K562 (cell line): ENCODE measurements around the gene ALOX12B. TPM values are rescaled to one million over a fixed set of nuclear protein-coding genes. Genes with fewer than 3 reads are reported as not detected.

Experiments used
- BCLAF1 ChIP-seq, 2 experiments: fragments of 450-650 bp in 1 of 2; IDR thresholded peaks; 2 replicates each; pipeline ENCODE4 v1.6.1; 2011 to 2017; ENCODE audit warnings: low read depth in 2 of 2, antibody characterized with exemption in 1 of 2, borderline replicate concordance in 1 of 2, low read length in 1 of 2, mild to moderate bottlenecking in 1 of 2, mixed read lengths in 1 of 2; ENCODE audit not compliant: control insufficient read depth in 1 of 2
- HSF4 ChIP-seq: fragments of 250-450 bp; sonication (Bioruptor Pico); IDR thresholded peaks from 2 replicates; pipeline ENCODE4 v2.1.2; 2022; ENCODE audit warnings: mild to moderate bottlenecking, moderate library complexity, borderline replicate concordance
- MTF1 ChIP-seq: fragments of 250-450 bp; sonication (Bioruptor Pico); IDR thresholded peaks from 2 replicates; pipeline ENCODE4 v1.9.0; 2021; ENCODE audit warnings: moderate library complexity, mild to moderate bottlenecking, inconsistent platforms, borderline replicate concordance
- NR2C1 ChIP-seq, 2 experiments: fragments of 450-650 bp; IDR thresholded peaks; 2 replicates each; pipeline ENCODE4 v1.6.1; 2017; ENCODE audit warnings: mild to moderate bottlenecking in 2 of 2, antibody characterized with exemption in 1 of 2, inconsistent platforms in 1 of 2, missing compliant biosample characterization in 1 of 2, missing genetic modification characterization in 1 of 2
- PML ChIP-seq: IDR thresholded peaks from 2 replicates; pipeline ENCODE4 v1.6.1; 2012; ENCODE audit warnings: low read length, inconsistent platforms
- RBFOX2 ChIP-seq: fragments of 200-400 bp; formaldehyde crosslinking; IDR thresholded peaks from 2 replicates; pipeline ENCODE4 v1.6.1; 2017; ENCODE audit warnings: low read depth, mild to moderate bottlenecking, low read length, moderate library complexity
- RFX1 ChIP-seq: fragments of 450-650 bp; IDR thresholded peaks from 2 replicates; pipeline ENCODE4 v1.6.1; 2016; ENCODE audit warnings: mild to moderate bottlenecking, moderate library complexity
- TAF15 ChIP-seq: fragments of 200-400 bp; formaldehyde crosslinking; IDR thresholded peaks from 2 replicates; pipeline ENCODE4 v1.6.1; 2017; ENCODE audit warnings: mild to moderate bottlenecking, low read depth, low read length, moderate library complexity
- TFAP4 ChIP-seq: sonication (generic); formaldehyde crosslinking; IDR thresholded peaks from 2 replicates; pipeline ENCODE4 v1.8.0; 2022; ENCODE audit warnings: missing genetic modification reagents, mild to moderate bottlenecking, moderate library complexity, borderline replicate concordance
- ZHX1 ChIP-seq: fragments of 150-350 bp; conservative IDR thresholded peaks from 2 replicates; pipeline ENCODE4 v1.6.1; 2014; ENCODE audit warnings: low read length
- polyA plus RNA-seq, 8 experiments: library from polyadenylated mRNA; depleted of rRNA in 4 of 8; stranded (reverse) in 5 of 8; unstranded in 3 of 8; fragments of >200 nt; fragmentation: Nextera tagmentation in 2 of 8; fragmentation: Illumina TruSeq in 1 of 8; extraction: Ambion mirVana in 2 of 8; extraction: Trizol in 1 of 8; gene quantifications; 2 replicates each; pipeline versions ENCODE4 v1.2.1 to v1.2.3, GENCODE V29; 2011 to 2014; ENCODE audit warnings: inconsistent platforms in 1 of 8, missing spikeins in 1 of 8
- total RNA-seq, 7 experiments: library from RNA; depleted of rRNA in 6 of 7; stranded (reverse); fragments of >200 nt in 6 of 7; fragmentation: Illumina TruSeq in 2 of 7; extraction: Trizol in 2 of 7; gene quantifications; 2 replicates each; pipeline versions ENCODE4 v1.2.1 to v1.2.3, GENCODE V29; 2011 to 2021; ENCODE audit warnings: low replicate concordance in 1 of 7
- TF ChIP-seq, protein P1 (sequence below): IDR thresholded peaks from 2 replicates; pipeline ENCODE4 v1.6.1; 2011; ENCODE audit warnings: borderline replicate concordance, low read depth, mild to moderate bottlenecking, moderate library complexity, low read length; ENCODE audit not compliant: insufficient read depth, poor library complexity, severe bottlenecking
- TF ChIP-seq, protein P2 (sequence below): fragments of 250-450 bp; sonication (Bioruptor Pico); IDR thresholded peaks from 2 replicates; pipeline ENCODE4 v1.5.0; 2021; ENCODE audit warnings: mild to moderate bottlenecking, moderate library complexity

ALOX12B gene
- total and polyA plus RNA-seq, 9 of the 15 experiments (the other 6 are each of a cell fraction or from before 2014, with no cell fraction given): not detected

GRCh38 chr17:8073627-8074484, 13.7 kb downstream of the ALOX12B start (continued):
- TF ChIP-seq MTF1 (no peak), TAF15 (no peak), HSF4 (no peak), ZHX1 (no peak), RFX1 (peak; percentile 69), PML (no peak), RBFOX2 (no peak), TFAP4 (no peak; the same call in 1 of the 2 replicates), NR2C1 (IDR thresholded peaks at IDR 0.05) (no peak), NR2C1 (tag; IDR thresholded peaks at IDR 0.05) (no peak), BCLAF1 (IDR thresholded peaks at IDR 0.05; ENCODE audit: borderline replicate concordance in 1 of 2, control insufficient read depth in 1 of 2, low read depth in 2 of 2, low read length in 1 of 2) (no peak)
- TF ChIP-seq, protein P1, sequence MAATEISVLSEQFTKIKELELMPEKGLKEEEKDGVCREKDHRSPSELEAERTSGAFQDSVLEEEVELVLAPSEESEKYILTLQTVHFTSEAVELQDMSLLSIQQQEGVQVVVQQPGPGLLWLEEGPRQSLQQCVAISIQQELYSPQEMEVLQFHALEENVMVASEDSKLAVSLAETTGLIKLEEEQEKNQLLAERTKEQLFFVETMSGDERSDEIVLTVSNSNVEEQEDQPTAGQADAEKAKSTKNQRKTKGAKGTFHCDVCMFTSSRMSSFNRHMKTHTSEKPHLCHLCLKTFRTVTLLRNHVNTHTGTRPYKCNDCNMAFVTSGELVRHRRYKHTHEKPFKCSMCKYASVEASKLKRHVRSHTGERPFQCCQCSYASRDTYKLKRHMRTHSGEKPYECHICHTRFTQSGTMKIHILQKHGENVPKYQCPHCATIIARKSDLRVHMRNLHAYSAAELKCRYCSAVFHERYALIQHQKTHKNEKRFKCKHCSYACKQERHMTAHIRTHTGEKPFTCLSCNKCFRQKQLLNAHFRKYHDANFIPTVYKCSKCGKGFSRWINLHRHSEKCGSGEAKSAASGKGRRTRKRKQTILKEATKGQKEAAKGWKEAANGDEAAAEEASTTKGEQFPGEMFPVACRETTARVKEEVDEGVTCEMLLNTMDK: peak; percentile 59
- TF ChIP-seq, protein P2, sequence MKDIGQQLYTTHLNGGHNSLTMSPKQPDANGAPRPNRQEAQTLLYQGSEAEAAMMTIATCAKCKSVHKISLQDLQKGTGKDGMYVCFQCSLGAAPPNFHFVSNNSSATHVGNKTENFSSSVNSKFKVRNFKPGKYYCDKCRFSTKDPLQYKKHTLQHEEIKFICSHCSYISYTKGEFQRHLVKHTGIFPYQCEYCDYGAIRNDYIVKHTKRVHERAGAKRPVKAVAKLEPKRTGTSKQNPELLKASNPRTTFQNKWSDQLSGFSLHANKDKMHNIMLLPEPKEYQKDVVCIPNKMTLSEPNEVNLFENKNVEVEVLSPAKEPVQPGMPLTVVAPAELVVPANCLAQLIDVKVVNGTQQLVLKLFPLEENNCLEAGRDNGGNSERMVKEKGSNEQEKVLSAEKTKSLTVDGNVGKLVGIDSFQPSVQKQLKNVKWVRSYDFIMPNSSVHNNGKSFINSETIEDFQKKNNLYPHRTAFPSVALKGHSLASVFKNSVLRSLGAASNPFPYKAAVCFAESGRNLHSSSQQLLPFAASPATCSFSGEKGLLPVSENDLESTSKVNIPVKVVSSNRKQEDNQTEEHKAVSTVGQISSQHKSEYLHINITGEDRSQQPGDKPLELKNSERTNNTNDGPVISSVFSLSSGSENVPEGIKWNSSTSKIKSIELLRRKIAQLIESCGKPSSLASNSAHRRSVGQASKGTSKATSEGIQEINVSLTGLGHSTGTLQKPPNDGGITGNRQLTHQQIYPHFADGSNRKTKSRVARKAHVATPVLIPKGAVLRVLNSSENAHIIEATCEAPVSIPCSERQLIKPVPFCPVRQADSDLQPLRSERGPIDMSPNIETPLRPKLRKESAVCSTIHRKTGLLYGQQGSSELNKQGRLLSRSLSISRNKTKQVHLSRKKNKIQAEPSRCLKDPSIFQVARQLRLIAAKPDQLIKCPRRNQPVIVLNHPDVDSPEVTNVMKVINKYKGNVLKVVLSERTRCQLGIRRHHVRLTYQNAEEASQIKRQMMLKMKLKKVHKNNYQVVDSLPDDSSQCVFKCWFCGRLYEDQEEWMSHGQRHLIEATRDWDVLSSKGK (CRISPR knock-in tag): no peak
